Measurements from ENCODE around the gene CFHR5. TPM values are rescaled to one million over a fixed set of nuclear protein-coding genes. Genes with fewer than 3 reads are reported as not detected.
"Not testable (repeated sequence)": the region's sequence is repeated elsewhere in the genome, so short reads cannot be mapped to it uniquely, and the experiment has no call there.

CFHR5 gene
- total and polyA plus RNA-seq, 2 donors (not counting 3 experiments of a cell fraction or from before 2014, with no cell fraction given) = not detected

GRCh38 chr1:196933531-196934189 is 43.7 kb upstream of the CFHR5 start:
- Histone ChIP-seq H3K4me1 (ENCODE audit: control insufficient read depth, extremely low read depth, insufficient read depth, low read length) (no peaks in the 10 kb centered on the region), H2AFZ (ENCODE audit: low read depth, low read length) (no peak overlapping the region), H3K36me3 (ENCODE audit: control insufficient read depth in 2 of 2, extremely low read depth in 1 of 2, insufficient read depth in 2 of 2, low read length in 2 of 2) (no peaks in the 10 kb centered on the region), H3K4me2 (ENCODE audit: insufficient read depth, low read length) (no peak overlapping the region), H3K4me3 (replicated peaks in 1 of 3; ENCODE audit: insufficient read depth in 1 of 3, low read depth in 1 of 3, low read length in 3 of 3) (no peak overlapping the region), H3K9ac (replicated peaks; ENCODE audit: extremely low read depth, insufficient read depth, low read length) (no peak overlapping the region), H3K9me1 (replicated peaks; ENCODE audit: control insufficient read depth, extremely low read depth, insufficient read depth, low read length) (no peaks in the 10 kb centered on the region), H4K20me1 (replicated peaks; ENCODE audit: control insufficient read depth, extremely low read depth, insufficient read depth, low read length) (no peaks in the 10 kb centered on the region), H3K27ac (ENCODE audit: insufficient read depth, low read depth, low read length) (no peak overlapping the region), H3K9me3 (replicated peaks; ENCODE audit: control insufficient read depth, insufficient read depth, low read length) (no peaks in the 10 kb centered on the region), H3K27me3 (ENCODE audit: control insufficient read depth in 2 of 2, insufficient read depth in 2 of 2, low read length in 2 of 2) (no peaks in the 10 kb centered on the region), H3K79me2 (ENCODE audit: control insufficient read depth, insufficient read depth, low read length) (no peaks in the 10 kb centered on the region)
- no TSS peak for BruUV-seq (replicated peaks)
- no peak for DNase-seq (ENCODE audit: low read depth, low spot score)
- POLR2A ChIA-PET = no interaction called here
- TF ChIP-seq POLR2AphosphoS5 (IDR thresholded peaks at IDR 0.05; ENCODE audit: insufficient read depth, low read depth, low read length) = no peak
- TF ChIP-seq, protein P1, sequence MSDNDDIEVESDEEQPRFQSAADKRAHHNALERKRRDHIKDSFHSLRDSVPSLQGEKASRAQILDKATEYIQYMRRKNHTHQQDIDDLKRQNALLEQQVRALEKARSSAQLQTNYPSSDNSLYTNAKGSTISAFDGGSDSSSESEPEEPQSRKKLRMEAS (IDR thresholded peaks at IDR 0.05; ENCODE audit: insufficient read depth, insufficient read length) = no peak
- no peak for TF ChIP-seq FOS (IDR thresholded peaks at IDR 0.05; ENCODE audit: borderline replicate concordance, insufficient read depth, low read length)
- TF ChIP-seq EZH2 (IDR thresholded peaks at IDR 0.05; ENCODE audit: borderline replicate concordance, low read depth, low read length, severe bottlenecking) = no peak
- TF ChIP-seq POLR2A (IDR thresholded peaks at IDR 0.05; ENCODE audit: low read depth, low read length) = no peak
- TF ChIP-seq MYC (IDR thresholded peaks at IDR 0.05; ENCODE audit: low read depth, low read length) = no peak
- CTCF ChIA-PET = no interaction called here
- no peak for FAIRE-seq
- dilution Hi-C loops (cut with MboI; ENCODE audit: extremely low pct_ligation_motif_present, low sequenced_read_pairs) (no loop called here), intact Hi-C loops (cut with micrococcal nuclease) (no loop called here)

DNA sequence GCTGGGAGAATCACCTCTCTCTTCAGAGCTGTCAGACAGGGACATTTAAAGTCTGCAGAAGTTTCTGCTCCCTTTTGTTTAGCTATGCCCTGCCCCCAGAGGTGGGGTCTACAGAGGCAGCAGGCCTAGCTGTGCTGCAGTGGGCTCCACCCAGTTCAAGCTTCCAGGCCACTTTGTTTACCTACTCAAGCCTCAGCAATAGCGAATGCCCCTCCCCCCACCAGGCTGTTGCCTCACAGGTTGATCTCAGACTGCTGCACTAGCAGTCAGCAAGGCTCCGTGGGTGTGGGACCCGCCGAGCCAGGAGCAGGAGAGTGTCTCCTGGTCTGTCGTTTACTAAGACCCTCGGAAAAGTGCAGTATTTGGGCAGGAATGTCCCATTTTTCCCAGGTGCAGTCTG is 35.9 kb upstream of the CFHR5 start:
- FAIRE-seq; CTCF ChIA-PET; H3K9me1 ChIP-seq (replicated peaks; ENCODE audit: control insufficient read depth, extremely low read depth, insufficient read depth, low read length); H3K9me3 ChIP-seq (replicated peaks; ENCODE audit: control insufficient read depth, insufficient read depth, low read length); H3K79me2 ChIP-seq (ENCODE audit: control insufficient read depth, insufficient read depth, low read length); H3K27ac ChIP-seq (ENCODE audit: insufficient read depth, low read depth, low read length); intact Hi-C loops (cut with micrococcal nuclease); DNase-seq (ENCODE audit: low read depth, low spot score); H3K36me3 ChIP-seq (ENCODE audit: control insufficient read depth in 2 of 2, extremely low read depth in 1 of 2, insufficient read depth in 2 of 2, low read length in 2 of 2); H3K4me2 ChIP-seq (ENCODE audit: insufficient read depth, low read length); H3K4me1 ChIP-seq (ENCODE audit: control insufficient read depth, extremely low read depth, insufficient read depth, low read length); POLR2A ChIA-PET; H3K27me3 ChIP-seq (ENCODE audit: control insufficient read depth in 2 of 2, insufficient read depth in 2 of 2, low read length in 2 of 2); H3K4me3 ChIP-seq (replicated peaks in 1 of 3; ENCODE audit: insufficient read depth in 1 of 3, low read depth in 1 of 3, low read length in 3 of 3); H3K9ac ChIP-seq (replicated peaks; ENCODE audit: extremely low read depth, insufficient read depth, low read length); H2AFZ ChIP-seq (ENCODE audit: low read depth, low read length); dilution Hi-C loops (cut with MboI; ENCODE audit: extremely low pct_ligation_motif_present, low sequenced_read_pairs); H4K20me1 ChIP-seq (replicated peaks; ENCODE audit: control insufficient read depth, extremely low read depth, insufficient read depth, low read length); BruUV-seq (replicated peaks): not testable (repeated sequence)

DNA sequence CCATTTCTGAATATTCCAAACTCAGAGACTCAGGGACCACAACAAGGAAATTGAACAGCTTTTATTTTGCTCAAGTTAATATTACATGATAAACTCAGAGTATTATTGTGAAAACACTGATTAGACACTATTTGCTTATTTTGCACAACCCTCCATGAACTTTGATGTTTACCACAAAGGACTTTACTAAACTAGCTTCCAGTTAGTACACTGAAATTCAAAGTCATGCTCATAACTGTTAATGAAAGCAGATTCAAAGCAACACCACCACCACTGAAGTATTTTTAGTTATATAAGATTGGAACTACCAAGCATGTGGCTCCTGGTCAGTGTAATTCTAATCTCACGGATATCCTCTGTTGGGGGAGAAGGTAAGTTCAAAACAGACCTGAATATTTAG is 33.8 kb upstream of the CFHR5 start, which contains the start of gene CFHR2:
CFHR2 (plus strand) TSS at position 171 of the 400 bp plus-strand sequence; CDS start at position 314, 143 bp downstream.
- H2AFZ ChIP-seq (ENCODE audit: low read depth, low read length); H3K79me2 ChIP-seq (ENCODE audit: control insufficient read depth, insufficient read depth, low read length); intact Hi-C loops (cut with micrococcal nuclease); BruUV-seq (replicated peaks); DNase-seq (ENCODE audit: low read depth, low spot score); H4K20me1 ChIP-seq (replicated peaks; ENCODE audit: control insufficient read depth, extremely low read depth, insufficient read depth, low read length); H3K9me3 ChIP-seq (replicated peaks; ENCODE audit: control insufficient read depth, insufficient read depth, low read length); FAIRE-seq; H3K4me2 ChIP-seq (ENCODE audit: insufficient read depth, low read length); H3K27ac ChIP-seq (ENCODE audit: insufficient read depth, low read depth, low read length); H3K4me1 ChIP-seq (ENCODE audit: control insufficient read depth, extremely low read depth, insufficient read depth, low read length); H3K9ac ChIP-seq (replicated peaks; ENCODE audit: extremely low read depth, insufficient read depth, low read length); CTCF ChIA-PET; H3K27me3 ChIP-seq (ENCODE audit: control insufficient read depth in 2 of 2, insufficient read depth in 2 of 2, low read length in 2 of 2); H3K4me3 ChIP-seq (replicated peaks in 1 of 3; ENCODE audit: insufficient read depth in 1 of 3, low read depth in 1 of 3, low read length in 3 of 3); H3K36me3 ChIP-seq (ENCODE audit: control insufficient read depth in 2 of 2, extremely low read depth in 1 of 2, insufficient read depth in 2 of 2, low read length in 2 of 2); H3K9me1 ChIP-seq (replicated peaks; ENCODE audit: control insufficient read depth, extremely low read depth, insufficient read depth, low read length); POLR2A ChIA-PET; dilution Hi-C loops (cut with MboI; ENCODE audit: extremely low pct_ligation_motif_present, low sequenced_read_pairs): not testable (repeated sequence)
